Stimulated activated CD4-positive, alpha-beta T cell treated with anti-CD3 and anti-CD28 coated beads, Interleukin-12 subunit alpha, Interleukin-12 subunit beta, amount 100 ng/mL, for 48 hours (primary cell): ENCODE data around the gene GATAD2B.
"Not testable (repeated sequence)": the region's sequence is repeated elsewhere in the genome, so short reads cannot be mapped to it uniquely, and the experiment has no call there.

ENCODE experiments used
- DNase-seq, 3 donors: peaks; one replicate each; pipeline ENCODE4 v3.0.0-alpha.2; 2020; ENCODE audit warnings: low read depth in 2 of 3, low spot score in 1 of 3

The GATAD2B gene

DNA sequence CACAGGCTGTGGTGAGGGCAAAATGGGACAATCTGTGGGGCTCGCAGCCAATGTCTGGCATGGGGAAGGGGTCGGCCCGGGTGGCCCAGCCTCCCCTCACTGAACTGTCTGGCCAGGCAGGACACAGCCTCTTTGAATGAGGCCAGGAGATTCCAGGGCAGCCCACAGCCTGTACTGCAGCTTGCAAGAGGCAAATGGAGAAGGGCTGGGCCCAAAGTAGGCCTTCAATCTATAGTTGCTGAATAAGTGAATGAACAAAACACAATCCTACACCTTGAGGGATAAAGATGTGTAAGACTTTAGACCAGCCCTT lies 124.3 kb downstream of the GATAD2B start:
- DNase-seq, result no peak

DNA sequence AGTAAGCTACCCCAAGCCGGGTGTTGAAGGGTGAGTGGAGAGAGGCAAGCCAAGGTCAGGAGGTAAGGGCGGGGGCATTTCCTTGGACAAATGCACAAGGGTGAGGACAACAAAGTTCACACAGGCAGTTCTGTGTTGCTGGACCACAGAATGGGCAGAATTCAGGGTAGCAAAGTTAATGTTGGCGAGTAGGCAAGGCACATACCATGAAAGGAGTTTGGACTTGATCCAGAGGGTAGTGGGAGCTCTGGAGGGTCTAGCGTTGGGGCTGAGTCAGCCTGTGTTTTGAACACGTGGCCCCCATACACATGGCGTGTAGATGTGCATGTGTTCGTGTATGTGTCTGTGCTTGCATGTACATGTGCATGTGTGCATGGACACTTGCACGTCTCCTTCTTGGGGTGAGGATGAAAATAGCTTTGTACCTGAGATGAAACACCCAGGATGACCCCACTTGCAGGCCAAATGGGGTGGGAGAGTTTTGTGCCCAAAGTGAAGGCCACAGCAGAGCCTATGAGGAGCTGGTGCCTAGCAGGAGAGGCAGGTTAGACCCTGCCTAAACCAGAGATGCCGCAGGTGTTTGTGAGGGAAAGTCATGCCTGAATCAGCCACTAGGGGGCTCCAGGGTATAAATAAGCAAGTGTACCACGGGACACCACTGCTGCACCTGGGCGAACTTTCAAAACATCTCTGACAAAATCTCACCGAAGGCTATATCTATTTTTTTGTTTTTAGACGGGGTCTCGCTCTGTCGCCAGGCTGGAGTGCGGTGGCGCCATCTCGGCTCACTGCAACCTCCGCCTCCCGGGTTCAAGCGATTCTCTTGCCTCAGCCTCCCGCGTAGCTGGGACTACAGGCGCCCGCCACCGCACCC lies 125.7 kb downstream of the GATAD2B start:
- DNase-seq, result peak; percentile 69 to 88 (median 77)

DNA sequence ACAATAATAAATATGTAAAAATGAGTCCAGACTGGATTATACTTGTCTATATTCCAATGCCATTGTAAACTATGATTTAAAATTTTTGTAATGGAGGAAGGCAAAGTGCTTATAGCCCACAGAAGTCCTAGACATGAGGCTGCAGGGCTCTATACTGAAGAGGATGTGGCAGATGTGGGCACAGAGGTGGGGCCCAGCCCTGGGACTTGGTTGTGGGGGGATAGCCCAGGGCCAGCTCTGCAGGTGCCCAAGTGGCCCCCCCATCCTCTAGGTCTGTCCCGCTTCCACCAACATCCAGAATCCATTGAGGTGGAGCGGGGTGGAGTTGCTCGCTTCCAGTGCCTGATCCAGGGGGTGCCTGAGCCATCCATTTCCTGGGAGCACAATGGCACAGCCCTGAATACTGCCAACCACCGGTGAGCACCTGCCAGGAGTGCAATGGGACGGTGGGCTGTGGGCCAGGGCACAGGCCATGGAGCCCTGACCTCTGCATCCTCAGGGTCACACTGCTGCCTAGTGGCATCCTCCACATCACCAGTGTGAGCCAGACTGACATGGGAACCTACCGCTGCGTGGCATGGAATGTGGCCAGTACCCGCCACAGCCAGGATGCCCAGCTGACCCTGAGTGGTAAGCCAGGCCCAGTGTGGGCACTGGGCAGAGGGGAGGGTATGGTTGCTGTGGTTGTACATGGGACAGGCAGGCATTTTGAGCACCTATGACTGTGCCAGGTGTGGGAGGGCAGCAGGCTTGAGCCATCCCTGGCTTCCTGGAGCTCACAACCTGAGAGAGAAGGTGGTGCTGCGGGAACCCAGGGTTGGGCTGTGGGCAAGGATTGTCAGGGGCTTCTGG lies 126.6 kb downstream of the GATAD2B start:
- no peak for DNase-seq

DNA sequence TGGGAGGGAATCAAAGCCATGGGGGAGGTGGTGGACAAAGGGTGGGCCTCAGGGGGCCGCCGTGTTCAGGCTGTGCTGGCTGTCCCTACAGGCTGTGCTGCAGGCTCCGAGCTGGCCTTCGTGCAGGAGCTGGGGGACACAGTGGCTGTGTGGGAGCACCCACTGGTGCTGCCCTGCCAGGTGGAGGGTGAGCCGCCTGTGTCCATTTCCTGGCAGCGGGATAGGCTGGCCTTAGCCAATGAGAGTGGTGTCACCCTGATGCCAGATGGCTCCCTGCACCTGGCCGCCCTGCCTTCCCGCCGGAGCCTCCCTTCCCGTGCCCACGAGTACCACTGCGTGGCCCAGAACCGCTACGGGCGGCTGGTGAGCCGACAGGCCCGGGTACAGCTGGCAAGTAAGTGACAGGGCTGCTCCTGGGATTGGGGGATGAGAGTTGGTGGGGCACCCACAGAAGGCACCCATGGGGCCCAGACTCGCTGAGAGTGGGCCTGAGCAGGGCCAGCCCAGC lies 127.4 kb downstream of the GATAD2B start:
- no peak for DNase-seq

DNA sequence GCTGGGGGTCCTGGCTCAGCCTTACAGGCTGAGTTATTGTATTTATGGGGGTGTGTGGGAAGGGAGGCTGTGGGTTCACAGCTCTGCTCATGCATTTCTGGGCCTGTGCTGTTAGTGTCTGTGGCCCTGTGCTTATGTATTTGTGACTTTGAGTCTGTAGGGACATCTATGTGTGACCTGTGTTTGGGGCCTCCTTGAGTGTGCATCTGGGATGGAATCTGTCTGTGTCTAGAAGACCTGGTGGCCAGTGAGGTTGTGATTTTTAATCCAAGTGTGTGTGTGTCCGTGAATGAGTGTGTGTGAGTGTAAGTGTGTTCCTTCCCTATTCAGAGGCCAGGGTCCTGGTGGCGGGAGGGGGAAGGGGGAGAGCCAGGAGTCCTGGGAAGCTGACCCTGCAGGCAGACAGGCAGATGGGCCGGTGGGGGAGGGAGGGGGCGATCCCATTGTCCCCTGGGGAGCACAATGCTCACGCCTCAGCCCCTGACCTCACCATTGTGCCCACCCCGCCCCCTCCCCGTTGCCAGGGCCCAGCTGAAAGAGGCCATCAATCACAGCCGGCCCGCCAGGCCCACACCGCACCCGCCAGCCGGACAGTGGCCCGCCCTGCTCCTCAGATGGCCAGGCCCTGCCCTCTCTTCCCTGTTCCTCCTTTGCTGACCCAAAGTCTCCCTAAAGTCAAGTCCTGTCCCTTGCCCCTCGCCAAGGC lies 128.0 kb downstream of the GATAD2B start:
- no peak for DNase-seq

DNA sequence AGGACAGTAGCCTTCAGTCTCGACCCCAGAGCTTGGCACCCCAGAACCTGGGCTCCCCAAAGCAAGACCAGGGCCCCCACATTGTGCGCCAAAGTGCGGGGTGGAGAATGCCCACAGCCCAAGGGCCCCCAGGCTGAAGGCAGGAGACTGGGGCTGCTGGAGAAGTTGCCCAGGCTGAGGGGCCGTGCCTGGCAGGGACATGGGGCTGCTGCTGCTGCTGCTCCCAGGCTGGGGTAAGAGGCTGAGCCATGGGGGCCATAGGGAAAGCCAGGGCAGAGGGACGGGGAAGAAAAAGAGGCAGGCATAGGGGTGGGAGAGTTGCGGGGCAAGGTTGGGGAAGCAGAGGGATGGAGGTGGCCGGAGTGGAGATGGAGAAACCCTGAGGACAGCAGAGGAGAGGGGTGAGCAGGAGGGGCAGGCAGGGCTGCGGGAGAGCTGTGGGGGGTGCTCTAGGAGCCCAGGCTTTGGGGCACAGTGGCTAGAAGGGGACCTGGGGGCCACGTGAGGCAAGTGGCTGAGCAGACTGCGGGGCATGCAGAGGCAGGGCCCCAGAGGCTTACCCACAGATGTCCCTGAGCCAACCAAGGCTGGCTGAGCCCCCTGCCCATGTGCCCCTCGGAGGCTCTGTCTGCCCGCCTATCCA lies 128.7 kb downstream of the GATAD2B start:
- DNase-seq, result no peak

DNA sequence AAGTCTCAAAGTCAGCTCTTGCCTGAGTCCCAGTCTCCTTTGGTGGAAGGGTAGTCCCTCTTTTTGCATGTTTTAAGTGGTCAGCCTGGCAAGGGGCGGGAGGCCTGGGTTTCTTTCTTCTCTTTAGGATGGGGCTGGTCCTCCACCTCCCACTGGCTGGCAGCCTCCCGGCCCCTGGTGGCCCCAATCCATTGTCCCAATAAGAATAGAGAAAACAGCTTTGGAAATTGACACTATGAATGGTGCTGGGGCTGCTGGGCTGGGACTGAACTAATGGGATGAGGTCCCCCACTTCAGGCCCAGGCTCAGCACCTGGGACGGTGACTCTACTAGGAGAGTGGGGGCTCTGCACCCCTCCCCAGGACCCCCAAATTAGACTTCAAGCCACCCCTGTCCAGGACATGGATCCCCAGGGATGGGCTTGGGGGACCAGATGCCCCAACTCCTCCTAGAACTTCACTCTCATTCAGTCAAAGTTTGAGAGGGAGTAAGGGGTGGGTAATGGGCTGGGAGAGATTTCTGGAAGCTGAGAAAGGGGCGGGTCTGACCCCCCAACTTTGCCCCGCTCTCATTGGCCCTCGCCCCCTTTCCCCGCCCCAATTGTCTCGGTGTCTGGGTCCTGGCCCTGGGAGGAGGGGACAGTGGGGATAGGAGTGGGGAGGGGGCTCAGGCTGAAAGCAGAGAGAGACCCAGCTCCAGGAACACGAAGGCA lies 129.4 kb downstream of the GATAD2B start:
- DNase-seq, result no peak

DNA sequence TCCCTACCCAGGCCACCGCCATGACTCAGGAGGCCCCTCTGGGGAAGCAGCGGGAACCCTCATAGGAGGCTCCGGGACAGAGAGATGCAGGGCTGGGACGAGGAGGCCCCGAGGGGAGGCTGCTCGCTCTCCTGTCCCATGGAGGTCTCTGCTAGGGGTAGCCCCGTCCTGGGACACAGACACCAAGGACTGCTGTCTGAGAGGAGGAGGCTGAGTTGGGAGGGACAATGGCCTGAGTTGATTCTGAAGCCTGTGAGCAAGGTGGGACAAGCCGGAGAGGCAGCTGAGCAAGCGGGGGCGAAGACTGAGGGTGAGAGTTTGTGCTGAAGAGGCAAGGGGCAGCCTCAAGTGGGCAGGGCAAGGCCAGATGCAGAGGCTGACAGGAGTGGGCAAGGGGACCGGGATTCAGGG lies 130.1 kb downstream of the GATAD2B start:
- no peak for DNase-seq

DNA sequence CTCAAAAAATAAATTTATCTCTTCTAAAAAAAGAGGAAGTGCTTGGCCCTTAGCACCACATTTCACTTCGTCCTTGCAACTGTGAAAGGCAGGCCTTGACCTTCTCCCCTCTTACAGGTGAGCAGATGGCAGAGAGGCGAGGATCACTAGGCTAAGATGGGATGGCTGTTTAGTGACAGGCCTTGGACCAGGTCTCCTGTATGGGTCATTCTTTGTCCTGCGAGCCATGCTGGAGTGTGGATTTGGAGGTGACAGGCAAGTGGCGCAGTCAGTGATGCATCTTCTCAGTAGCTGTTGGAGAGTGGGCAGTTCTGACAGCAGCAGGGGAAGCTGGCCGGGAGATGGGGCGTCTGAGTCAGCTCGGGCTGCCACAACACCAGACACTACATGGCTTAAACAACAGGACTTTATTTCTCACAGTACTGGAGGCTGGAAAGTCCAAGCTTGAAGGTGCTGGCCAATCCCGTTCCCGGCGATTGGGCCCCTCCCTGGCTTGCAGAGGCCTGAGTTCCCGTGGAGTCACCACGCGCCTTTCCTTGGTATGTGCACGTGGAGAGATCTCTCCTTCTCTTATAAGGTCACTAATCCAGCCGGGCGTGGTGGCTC lies 131.0 kb downstream of the GATAD2B start:
- DNase-seq, result no peak

DNA sequence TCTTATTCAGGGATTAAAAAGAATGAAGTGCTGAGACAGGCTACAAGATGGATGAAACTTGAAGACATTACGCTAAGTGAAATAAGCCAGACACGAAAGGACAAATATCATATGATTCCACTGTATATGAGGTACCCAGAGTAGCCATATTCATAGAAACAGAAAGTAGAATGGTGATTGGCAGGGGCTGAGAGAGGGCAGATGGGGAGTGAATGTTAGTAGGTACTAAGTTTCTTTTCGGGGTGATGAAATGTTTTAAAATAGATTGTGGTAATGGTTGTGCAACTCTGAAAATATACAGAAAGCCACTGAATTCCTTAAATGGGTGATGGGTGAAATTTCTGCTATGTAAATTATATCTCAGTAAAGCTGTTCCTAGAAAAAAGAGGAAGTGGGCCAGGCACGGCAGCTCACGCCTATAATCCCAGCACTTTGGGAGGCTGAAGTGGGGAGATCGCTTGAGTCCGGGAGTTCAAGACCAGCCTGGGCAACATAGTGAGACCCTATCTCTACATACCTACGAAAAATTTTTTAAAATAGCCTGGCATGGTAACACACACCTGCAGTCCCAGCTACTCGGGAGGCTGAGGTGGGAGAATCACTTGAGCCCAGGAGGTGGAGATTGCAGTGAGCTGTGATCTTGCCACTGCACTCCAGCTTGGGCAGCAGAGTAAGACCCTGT lies 131.7 kb downstream of the GATAD2B start:
- no peak for DNase-seq

DNA sequence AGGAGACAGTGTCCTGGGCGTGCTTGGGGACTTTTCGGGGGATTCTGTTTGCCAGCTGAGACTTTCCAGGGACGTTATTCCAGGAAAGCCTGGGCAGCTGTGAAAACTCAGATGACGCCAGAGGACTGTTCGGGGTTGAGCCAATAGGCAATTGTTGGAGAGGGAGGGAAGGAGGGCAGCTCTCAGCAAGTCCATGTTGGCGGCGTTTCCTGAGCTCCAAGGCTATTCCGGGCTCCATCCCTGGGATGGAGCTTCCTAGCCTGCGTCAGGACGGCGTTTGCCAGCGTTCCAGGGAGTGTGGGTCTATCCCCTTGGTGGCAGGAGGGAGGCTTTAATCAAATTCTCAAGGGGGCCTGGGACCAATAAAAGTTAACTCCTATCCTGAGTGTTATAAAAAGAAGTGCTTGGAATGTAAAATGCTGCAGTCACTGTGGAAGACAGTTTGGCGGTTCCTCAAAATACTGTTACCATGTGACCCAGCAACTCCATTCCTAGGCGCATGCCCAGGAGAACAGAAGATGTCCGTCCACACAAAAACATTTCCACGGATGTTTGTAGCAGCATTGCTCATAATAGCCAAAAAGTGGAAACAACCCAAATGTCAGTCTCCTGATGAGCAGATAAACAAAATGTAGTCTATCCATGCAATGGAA lies 132.3 kb downstream of the GATAD2B start:
- no peak for DNase-seq

DNA sequence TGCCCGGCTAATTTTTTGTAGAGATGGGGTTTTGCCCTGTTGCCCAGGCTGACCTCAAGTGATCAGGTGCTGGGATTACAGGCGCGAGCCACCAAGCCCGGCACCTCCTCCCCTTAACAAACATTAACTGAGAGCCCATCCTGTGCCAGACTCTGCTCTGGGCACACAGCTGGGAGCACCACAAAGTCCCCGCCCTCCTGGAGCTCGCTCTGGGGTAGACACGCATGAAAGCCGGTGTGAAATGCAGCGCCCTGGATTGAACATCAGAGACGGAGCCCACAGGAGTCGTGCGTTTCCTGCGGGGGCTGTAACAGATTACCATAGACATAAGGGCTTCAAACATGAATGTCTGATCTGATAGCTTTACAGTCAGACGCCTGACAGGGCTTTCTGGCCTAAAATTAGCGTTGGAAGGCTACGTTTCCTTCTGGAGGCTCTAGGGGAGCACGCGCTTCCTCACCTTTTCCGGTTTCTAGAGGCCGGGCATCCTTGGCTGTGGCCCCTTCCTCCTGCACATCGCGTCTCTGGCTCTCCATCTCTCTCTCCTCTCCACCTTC lies 133.2 kb downstream of the GATAD2B start:
- no peak for DNase-seq

DNA sequence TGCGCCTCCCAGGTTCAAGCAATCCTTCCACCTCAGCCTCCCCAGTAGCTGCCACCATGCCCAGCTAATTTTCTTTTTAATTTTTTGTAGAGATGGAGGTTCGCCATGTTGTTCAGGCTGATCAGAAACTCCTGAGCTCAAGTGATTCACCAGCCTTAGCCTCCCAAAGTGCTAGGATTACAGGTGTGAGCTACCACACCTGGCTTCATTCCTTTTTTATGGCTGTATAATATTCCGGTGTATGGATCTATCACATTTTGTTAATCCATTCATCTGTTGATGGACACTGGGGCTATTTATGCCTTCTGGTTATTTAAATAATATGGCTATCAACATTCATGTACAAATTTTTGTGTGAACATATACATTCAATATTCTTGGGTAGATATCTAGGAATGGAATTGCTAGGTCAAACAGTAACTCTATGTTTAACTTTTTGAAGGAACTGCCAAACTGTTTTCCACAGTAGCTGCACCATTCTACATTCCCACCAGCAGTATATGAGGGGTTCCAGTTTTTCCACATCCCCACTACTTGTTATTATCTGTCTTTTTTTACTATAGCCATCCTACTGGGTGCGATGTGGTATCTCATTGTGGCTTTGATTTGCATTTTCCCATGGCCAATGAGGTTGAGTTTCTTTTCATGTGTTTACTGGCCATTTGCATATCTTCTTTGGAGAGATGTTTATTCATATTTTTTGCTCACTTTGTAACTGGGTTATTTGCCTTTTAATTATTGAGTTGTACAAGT lies 136.6 kb downstream of the GATAD2B start:
- no peak for DNase-seq

DNA sequence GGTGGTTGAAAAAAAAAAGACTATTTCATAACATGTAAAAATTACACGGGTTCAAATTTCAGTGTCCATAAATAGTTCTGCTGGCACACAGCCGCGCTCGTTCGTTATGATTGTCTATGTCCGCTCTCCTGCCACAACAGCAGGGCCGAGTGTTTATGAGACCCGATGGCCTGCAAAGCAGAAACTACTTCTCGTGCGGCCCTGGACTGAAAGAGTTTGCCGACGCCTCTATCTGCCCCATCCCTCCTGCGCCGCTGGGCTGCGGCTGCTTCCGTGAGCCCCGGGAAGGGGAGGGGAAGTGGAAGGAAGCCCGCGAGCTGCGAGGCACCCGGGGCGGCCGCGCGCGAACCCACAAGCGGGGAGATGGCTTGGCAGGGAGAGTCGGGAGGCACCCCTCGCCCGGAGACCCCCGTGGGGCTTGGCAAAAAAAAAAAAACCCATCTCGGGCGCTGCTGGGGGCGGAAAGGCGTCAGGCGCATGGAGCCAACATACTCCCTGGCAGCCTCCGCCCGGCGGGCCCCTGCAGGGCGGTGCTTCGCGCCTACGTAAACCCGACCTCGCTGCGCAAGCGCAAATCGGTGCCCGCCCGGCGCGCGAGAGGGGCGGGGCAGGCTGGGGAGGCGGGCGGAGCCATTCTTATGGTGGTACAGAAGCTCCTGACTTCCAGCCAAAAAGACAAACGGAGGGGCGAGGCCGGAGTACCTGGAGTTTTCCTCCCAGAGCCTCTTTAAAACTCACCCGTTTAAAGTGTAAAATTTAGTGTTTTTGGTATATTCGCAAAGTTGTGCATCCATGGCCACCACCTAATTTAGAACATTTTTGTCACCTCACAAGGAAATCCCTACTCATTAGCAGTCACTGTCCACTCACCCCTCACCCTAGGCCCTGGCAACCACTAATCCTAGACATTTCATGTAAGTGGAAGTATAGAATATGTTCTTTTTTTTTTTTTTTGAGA lies 139.3 kb downstream of the GATAD2B start:
- DNase-seq, result peak; percentile 82 to 88 (median 88)

DNA sequence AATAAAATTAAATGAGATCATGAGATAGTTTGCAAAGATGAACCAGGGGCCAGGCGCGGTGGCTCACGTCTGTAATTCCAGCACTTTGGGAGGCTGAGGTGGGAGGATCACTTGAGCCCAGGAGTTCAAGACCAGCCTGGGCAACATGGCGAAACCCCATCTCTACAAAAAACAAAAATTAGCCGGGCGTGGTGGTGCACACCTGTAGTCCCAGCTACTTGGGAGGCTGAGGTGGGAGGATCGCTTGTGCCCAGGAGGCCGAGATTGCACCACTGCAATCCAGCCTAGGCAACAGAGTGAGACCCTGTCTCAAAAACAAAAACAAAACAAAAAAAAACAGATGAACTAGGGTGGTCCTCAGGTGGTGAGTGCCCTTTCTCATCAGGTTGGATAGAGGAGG lies 140.1 kb downstream of the GATAD2B start:
- not testable (repeated sequence) for DNase-seq

DNA sequence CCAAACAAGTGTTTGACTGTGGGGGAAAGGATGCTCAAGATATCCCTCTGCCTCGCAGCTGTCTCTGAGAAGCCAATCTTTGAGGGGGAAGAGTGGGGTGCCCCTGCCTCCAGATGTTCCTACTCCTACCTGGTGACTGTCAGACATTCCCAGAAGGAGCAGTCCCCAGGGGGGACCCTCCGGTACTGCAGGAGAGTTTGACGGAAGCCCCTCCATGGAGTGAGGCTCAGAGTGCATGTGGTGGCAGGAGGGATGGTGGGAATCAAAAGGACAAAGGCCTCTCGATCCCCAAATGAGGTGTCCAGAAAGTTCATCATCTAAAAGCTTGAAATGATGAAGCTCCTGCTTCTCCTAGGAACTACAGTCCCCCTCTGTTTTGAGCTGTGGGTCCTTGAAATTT lies 142.2 kb downstream of the GATAD2B start:
- DNase-seq, result no peak
